T-helper 1 cell treated with Interleukin-12 subunit alpha and Interleukin-12 subunit beta and Interleukin-4 antibody, amounts not matched to agents 30 μg/mL and 1 μg/mL, for 36 hours (primary cell): ENCODE data around the gene LRRC27.
"Not testable (repeated sequence)": the region's sequence is repeated elsewhere in the genome, so short reads cannot be mapped to it uniquely, and the experiment has no call there.

ENCODE experiments used
- H3K27ac Mint-ChIP-seq: one replicate; pipeline ENCODE4 v1.8.0; 2021; ENCODE audit warnings: mild to moderate bottlenecking, mixed read lengths
- H3K27me3 Mint-ChIP-seq: one replicate; pipeline ENCODE4 v1.8.0; 2021; ENCODE audit warnings: low read depth, mixed read lengths
- H3K36me3 Mint-ChIP-seq: one replicate; pipeline ENCODE4 v1.8.0; 2021; ENCODE audit warnings: low read depth, mixed read lengths
- H3K4me1 Mint-ChIP-seq: one replicate; pipeline ENCODE4 v1.8.0; 2021; ENCODE audit warnings: low read depth, mixed read lengths
- H3K4me3 Mint-ChIP-seq: one replicate; pipeline ENCODE4 v1.8.0; 2021; ENCODE audit warnings: mild to moderate bottlenecking, moderate library complexity, mixed read lengths
- H3K9me3 Mint-ChIP-seq: one replicate; pipeline ENCODE4 v1.8.0; 2021; ENCODE audit warnings: mixed read lengths

The LRRC27 gene

GRCh38 chr10:132349766-132350165 is 17.8 kb downstream of the LRRC27 start:
- H3K27me3 Mint-ChIP-seq = no peaks in the 10 kb centered on the region
- H3K9me3 Mint-ChIP-seq = no peaks in the 10 kb centered on the region
- no peaks in the 10 kb centered on the region for H3K36me3 Mint-ChIP-seq
- H3K4me1 Mint-ChIP-seq = no peaks in the 10 kb centered on the region
- H3K27ac Mint-ChIP-seq = no peak overlapping the region
- no peak overlapping the region for H3K4me3 Mint-ChIP-seq

GRCh38 chr10:132350391-132350790 is 18.4 kb downstream of the LRRC27 start:
- H3K27ac Mint-ChIP-seq = no peak overlapping the region
- H3K4me3 Mint-ChIP-seq = no peak overlapping the region
- H3K4me1 Mint-ChIP-seq = no peaks in the 10 kb centered on the region
- H3K9me3 Mint-ChIP-seq = no peaks in the 10 kb centered on the region
- H3K27me3 Mint-ChIP-seq = no peaks in the 10 kb centered on the region
- H3K36me3 Mint-ChIP-seq = no peaks in the 10 kb centered on the region

- no peaks in the 10 kb centered on the region for H3K27me3 Mint-ChIP-seq
- no peaks in the 10 kb centered on the region for H3K4me1 Mint-ChIP-seq
- no peaks in the 10 kb centered on the region for H3K36me3 Mint-ChIP-seq
- H3K9me3 Mint-ChIP-seq = no peaks in the 10 kb centered on the region
- no peak overlapping the region for H3K27ac Mint-ChIP-seq
- H3K4me3 Mint-ChIP-seq = no peak overlapping the region
Observed at GRCh38 chr10:132350946-132351345, 19.0 kb downstream of the LRRC27 start.

- Mint-ChIP-seq H3K4me3 (no peak overlapping the region), H3K4me1 (no peaks in the 10 kb centered on the region), H3K27ac (no peak overlapping the region)
Observed at GRCh38 chr10:132351611-132352010, 19.6 kb downstream of the LRRC27 start.

GRCh38 chr10:132352462-132353308 is 20.7 kb downstream of the LRRC27 start:
- not testable (repeated sequence) for H3K27ac Mint-ChIP-seq, H3K27me3 Mint-ChIP-seq, H3K9me3 Mint-ChIP-seq, H3K4me1 Mint-ChIP-seq, H3K36me3 Mint-ChIP-seq, H3K4me3 Mint-ChIP-seq

More at GRCh38 chr10:132351611-132352010, 19.6 kb downstream of the LRRC27 start:
- no peaks in the 10 kb centered on the region for H3K27me3 Mint-ChIP-seq
- no peaks in the 10 kb centered on the region for H3K36me3 Mint-ChIP-seq
- no peaks in the 10 kb centered on the region for H3K9me3 Mint-ChIP-seq

- H3K36me3 Mint-ChIP-seq = no peaks in the 10 kb centered on the region
- H3K4me3 Mint-ChIP-seq = no peak overlapping the region
- no peaks in the 10 kb centered on the region for H3K27me3 Mint-ChIP-seq
- no peaks in the 10 kb centered on the region for H3K4me1 Mint-ChIP-seq
- H3K27ac Mint-ChIP-seq = no peak overlapping the region
- H3K9me3 Mint-ChIP-seq = no peaks in the 10 kb centered on the region
Observed at GRCh38 chr10:132353456-132354355, 21.7 kb downstream of the LRRC27 start.

- H3K27me3 Mint-ChIP-seq = no peaks in the 10 kb centered on the region
- no peaks in the 10 kb centered on the region for H3K36me3 Mint-ChIP-seq
- H3K4me3 Mint-ChIP-seq = no peak overlapping the region
- no peak overlapping the region for H3K27ac Mint-ChIP-seq
- no peaks in the 10 kb centered on the region for H3K9me3 Mint-ChIP-seq
- H3K4me1 Mint-ChIP-seq = no peaks in the 10 kb centered on the region
Observed at GRCh38 chr10:132354356-132355094, 22.5 kb downstream of the LRRC27 start.

- H3K36me3 Mint-ChIP-seq = no peaks in the 10 kb centered on the region
- H3K4me1 Mint-ChIP-seq = no peaks in the 10 kb centered on the region
- H3K4me3 Mint-ChIP-seq = no peak overlapping the region
- no peaks in the 10 kb centered on the region for H3K9me3 Mint-ChIP-seq
- H3K27me3 Mint-ChIP-seq = no peaks in the 10 kb centered on the region
- no peak overlapping the region for H3K27ac Mint-ChIP-seq
Observed at GRCh38 chr10:132355297-132355696, 23.3 kb downstream of the LRRC27 start.

GRCh38 chr10:132355754-132356153 is 23.8 kb downstream of the LRRC27 start:
- Mint-ChIP-seq H3K27ac (no peak overlapping the region), H3K4me1 (no peaks in the 10 kb centered on the region), H3K4me3 (no peak overlapping the region), H3K36me3 (no peaks in the 10 kb centered on the region), H3K9me3 (no peaks in the 10 kb centered on the region), H3K27me3 (no peaks in the 10 kb centered on the region)

GRCh38 chr10:132356621-132357195 is 24.7 kb downstream of the LRRC27 start:
- Mint-ChIP-seq H3K4me1 (no peaks in the 10 kb centered on the region), H3K27me3 (no peaks in the 10 kb centered on the region), H3K9me3 (no peaks in the 10 kb centered on the region), H3K27ac (no peak overlapping the region), H3K4me3 (no peak overlapping the region), H3K36me3 (no peaks in the 10 kb centered on the region)

- H3K27ac Mint-ChIP-seq = no peak overlapping the region
- no peak overlapping the region for H3K4me3 Mint-ChIP-seq
- no peaks in the 10 kb centered on the region for H3K4me1 Mint-ChIP-seq
- no peaks in the 10 kb centered on the region for H3K27me3 Mint-ChIP-seq
- H3K9me3 Mint-ChIP-seq = no peaks in the 10 kb centered on the region
- no peaks in the 10 kb centered on the region for H3K36me3 Mint-ChIP-seq
Observed at GRCh38 chr10:132357286-132358058, 25.5 kb downstream of the LRRC27 start.

- H3K9me3 Mint-ChIP-seq = peaks cover 1% of the 10 kb centered on the region
- H3K36me3 Mint-ChIP-seq = no peaks in the 10 kb centered on the region
- no peaks in the 10 kb centered on the region for H3K4me1 Mint-ChIP-seq
- no peak overlapping the region for H3K27ac Mint-ChIP-seq
- H3K27me3 Mint-ChIP-seq = no peaks in the 10 kb centered on the region
- H3K4me3 Mint-ChIP-seq = no peak overlapping the region
Observed at GRCh38 chr10:132359305-132360040, 27.5 kb downstream of the LRRC27 start.

- no peak overlapping the region for H3K4me3 Mint-ChIP-seq
- H3K27me3 Mint-ChIP-seq = no peaks in the 10 kb centered on the region
- no peak overlapping the region for H3K27ac Mint-ChIP-seq
- no peaks in the 10 kb centered on the region for H3K4me1 Mint-ChIP-seq
- H3K9me3 Mint-ChIP-seq = peaks cover 6% of the 10 kb centered on the region
- H3K36me3 Mint-ChIP-seq = no peaks in the 10 kb centered on the region
Observed at GRCh38 chr10:132360766-132361447, 28.9 kb downstream of the LRRC27 start.
